Neuron (in vitro differentiated cells): ENCODE results near the gene HPD.
A peak's percentile ranks its signal among the peaks of the same experiment; 100 is the strongest.

Experiments used
- H2AFZ ChIP-seq: one replicate; pipeline ENCODE4 v1.6.1; 2013; ENCODE audit warnings: low read depth, mild to moderate bottlenecking, inconsistent platforms, low read length, moderate library complexity
- H3K27me3 ChIP-seq: one replicate; pipeline ENCODE4 v1.6.1; 2013; ENCODE audit warnings: low read length; ENCODE audit not compliant: insufficient read depth
- H3K36me3 ChIP-seq: one replicate; pipeline ENCODE4 v1.6.1; 2013; ENCODE audit warnings: low read length; ENCODE audit not compliant: insufficient read depth
- H3K4me1 ChIP-seq: one replicate; pipeline ENCODE4 v1.6.1; 2013; ENCODE audit warnings: low read length; ENCODE audit not compliant: insufficient read depth
- H3K4me3 ChIP-seq: 2 replicates; pipeline ENCODE4 v1.5.1; 2013; ENCODE audit warnings: mild to moderate bottlenecking, low read length, moderate library complexity
- H3K9me3 ChIP-seq: one replicate; pipeline ENCODE4 v1.6.1; 2013; ENCODE audit warnings: low read length

HPD gene

GRCh38 chr12:121819212-121819949 is 39.3 kb downstream of the HPD start:
- H3K36me3 ChIP-seq, result peaks cover 67% of the 10 kb centered on the region
- H3K27me3 ChIP-seq, result no peaks in the 10 kb centered on the region
- no peak overlapping the region for H3K4me3 ChIP-seq
- no peaks in the 10 kb centered on the region for H3K4me1 ChIP-seq
- no peaks in the 10 kb centered on the region for H3K9me3 ChIP-seq
- no peak overlapping the region for H2AFZ ChIP-seq

GRCh38 chr12:121817648-121818043 is 41.0 kb downstream of the HPD start:
- no peak overlapping the region for H3K4me3 ChIP-seq
- H3K27me3 ChIP-seq, result no peaks in the 10 kb centered on the region
- peaks cover under 1% of the 10 kb centered on the region for H3K4me1 ChIP-seq
- no peak overlapping the region for H2AFZ ChIP-seq
- no peaks in the 10 kb centered on the region for H3K9me3 ChIP-seq
- peaks cover 61% of the 10 kb centered on the region for H3K36me3 ChIP-seq

GRCh38 chr12:121816925-121817647 is 41.6 kb downstream of the HPD start:
- H3K4me1 ChIP-seq, result peaks cover 3% of the 10 kb centered on the region
- H2AFZ ChIP-seq, result no peak overlapping the region
- no peaks in the 10 kb centered on the region for H3K27me3 ChIP-seq
- H3K4me3 ChIP-seq, result no peak overlapping the region
- H3K9me3 ChIP-seq, result no peaks in the 10 kb centered on the region
- H3K36me3 ChIP-seq, result peaks cover 60% of the 10 kb centered on the region

- H3K9me3 ChIP-seq, result no peaks in the 10 kb centered on the region
- H2AFZ ChIP-seq, result no peak overlapping the region
- H3K27me3 ChIP-seq, result no peaks in the 10 kb centered on the region
- H3K36me3 ChIP-seq, result peaks cover 61% of the 10 kb centered on the region
- peaks cover 13% of the 10 kb centered on the region for H3K4me1 ChIP-seq
- H3K4me3 ChIP-seq, result no peak overlapping the region
These were observed 43.4 kb downstream of the HPD start for GRCh38 chr12:121815263-121815662.

GRCh38 chr12:121814429-121815119 is 44.1 kb downstream of the HPD start:
- Histone ChIP-seq H3K4me3 (no peak overlapping the region), H3K9me3 (no peaks in the 10 kb centered on the region), H3K4me1 (peaks cover 13% of the 10 kb centered on the region), H3K36me3 (peaks cover 61% of the 10 kb centered on the region), H3K27me3 (no peaks in the 10 kb centered on the region), H2AFZ (no peak overlapping the region)

GRCh38 chr12:121813951-121814350 is 44.7 kb downstream of the HPD start:
- Histone ChIP-seq H3K4me1 (peaks cover 13% of the 10 kb centered on the region), H3K27me3 (no peaks in the 10 kb centered on the region), H3K4me3 (no peak overlapping the region), H3K9me3 (no peaks in the 10 kb centered on the region), H2AFZ (no peak overlapping the region), H3K36me3 (peaks cover 62% of the 10 kb centered on the region)

GRCh38 chr12:121812921-121813896 is 45.5 kb downstream of the HPD start:
- H2AFZ ChIP-seq, result no peak overlapping the region
- no peaks in the 10 kb centered on the region for H3K27me3 ChIP-seq
- H3K9me3 ChIP-seq, result no peaks in the 10 kb centered on the region
- peaks cover 67% of the 10 kb centered on the region for H3K36me3 ChIP-seq
- H3K4me1 ChIP-seq, result peaks cover 13% of the 10 kb centered on the region
- H3K4me3 ChIP-seq, result no peak overlapping the region

- H3K36me3 ChIP-seq, result peaks cover 63% of the 10 kb centered on the region
- H3K4me3 ChIP-seq, result peak overlapping the region; percentile 43
- H3K4me1 ChIP-seq, result peaks cover 13% of the 10 kb centered on the region
These were observed 46.3 kb downstream of the HPD start for GRCh38 chr12:121812320-121812871.

GRCh38 chr12:121811434-121812319 is 47.0 kb downstream of the HPD start:
- peak overlapping the region; percentile 43 for H3K4me3 ChIP-seq
- peaks cover 56% of the 10 kb centered on the region for H3K36me3 ChIP-seq
- H3K27me3 ChIP-seq, result no peaks in the 10 kb centered on the region
- H2AFZ ChIP-seq, result no peak overlapping the region
- no peaks in the 10 kb centered on the region for H3K9me3 ChIP-seq
- H3K4me1 ChIP-seq, result peaks cover 19% of the 10 kb centered on the region

More at GRCh38 chr12:121812320-121812871, 46.3 kb downstream of the HPD start:
- Histone ChIP-seq H2AFZ (no peak overlapping the region), H3K27me3 (no peaks in the 10 kb centered on the region), H3K9me3 (no peaks in the 10 kb centered on the region)

- Histone ChIP-seq H3K9me3 (no peaks in the 10 kb centered on the region), H3K4me1 (peaks cover 26% of the 10 kb centered on the region)
These were observed 47.7 kb downstream of the HPD start for GRCh38 chr12:121810833-121811433.

GRCh38 chr12:121810234-121810817 is 48.3 kb downstream of the HPD start:
- Histone ChIP-seq H3K27me3 (no peaks in the 10 kb centered on the region), H3K4me3 (no peak overlapping the region), H2AFZ (no peak overlapping the region), H3K4me1 (peaks cover 30% of the 10 kb centered on the region), H3K36me3 (peaks cover 50% of the 10 kb centered on the region), H3K9me3 (no peaks in the 10 kb centered on the region)

More at GRCh38 chr12:121810833-121811433, 47.7 kb downstream of the HPD start:
- Histone ChIP-seq H3K27me3 (no peaks in the 10 kb centered on the region), H3K36me3 (peaks cover 50% of the 10 kb centered on the region), H2AFZ (no peak overlapping the region), H3K4me3 (no peak overlapping the region)
